Osteocyte (in vitro differentiated cells): Measurements from ENCODE around the gene CYP46A1. TPM values are rescaled to one million over a fixed set of nuclear protein-coding genes. Genes with fewer than 3 reads are reported as not detected.

Experiments
- DNase-seq: peaks from one replicate; pipeline ENCODE4 v3.0.0; 2021; ENCODE audit warnings: mixed read lengths; ENCODE audit not compliant: unreplicated experiment; ENCODE audit errors: extremely low spot score
- H3K27ac Mint-ChIP-seq: one replicate; pipeline ENCODE4 v1.8.0; 2021; ENCODE audit warnings: mild to moderate bottlenecking, mixed read lengths; ENCODE audit not compliant: unreplicated experiment
- H3K27me3 Mint-ChIP-seq: one replicate; pipeline ENCODE4 v1.8.0; 2021; ENCODE audit warnings: mixed read lengths; ENCODE audit not compliant: unreplicated experiment
- H3K36me3 Mint-ChIP-seq: one replicate; pipeline ENCODE4 v1.8.0; 2021; ENCODE audit warnings: mixed read lengths; ENCODE audit not compliant: unreplicated experiment
- H3K4me1 Mint-ChIP-seq: one replicate; pipeline ENCODE4 v1.8.0; 2021; ENCODE audit warnings: mixed read lengths; ENCODE audit not compliant: unreplicated experiment
- H3K4me3 Mint-ChIP-seq: one replicate; pipeline ENCODE4 v1.8.0; 2021; ENCODE audit warnings: mild to moderate bottlenecking, moderate library complexity, mixed read lengths; ENCODE audit not compliant: unreplicated experiment
- H3K9me3 Mint-ChIP-seq: one replicate; pipeline ENCODE4 v1.8.0; 2021; ENCODE audit warnings: mixed read lengths; ENCODE audit not compliant: unreplicated experiment
- CTCF ChIP-seq: fragments of 200-600 bp; sonication (generic); IDR thresholded peaks from 2 replicates; pipeline ENCODE4 v1.5.0; 2021; ENCODE audit warnings: antibody characterized with exemption, mild to moderate bottlenecking, moderate library complexity
- total RNA-seq: library from RNA; stranded (reverse); gene quantifications from 2 replicates; pipeline ENCODE4 v1.2.1, GENCODE V29; 2021

CYP46A1 gene
- total RNA-seq, 1 donor from 2014 or later: 1.3 TPM

- TF ChIP-seq CTCF: no peak
- DNase-seq: no peak
- Mint-ChIP-seq H3K9me3 (no peaks in the 10 kb centered on the region), H3K4me1 (peaks cover 14% of the 10 kb centered on the region), H3K27me3 (no peaks in the 10 kb centered on the region), H3K4me3 (no peak overlapping the region), H3K36me3 (no peaks in the 10 kb centered on the region), H3K27ac (no peak overlapping the region)
Observed at GRCh38 chr14:99662846-99663245, 21.3 kb upstream of the CYP46A1 start.

- no peak for TF ChIP-seq CTCF
- Mint-ChIP-seq H3K4me3 (no peak overlapping the region), H3K4me1 (peaks cover 14% of the 10 kb centered on the region)
Observed at GRCh38 chr14:99663386-99664057, 20.6 kb upstream of the CYP46A1 start.

GRCh38 chr14:99664058-99664936, 19.8 kb upstream of the CYP46A1 start:
- Mint-ChIP-seq H3K27me3 (no peaks in the 10 kb centered on the region), H3K36me3 (peaks cover 4% of the 10 kb centered on the region), H3K4me3 (no peak overlapping the region), H3K9me3 (no peaks in the 10 kb centered on the region), H3K27ac (no peak overlapping the region), H3K4me1 (peaks cover 12% of the 10 kb centered on the region)
- DNase-seq: no peak
- no peak for TF ChIP-seq CTCF

More at GRCh38 chr14:99663386-99664057, 20.6 kb upstream of the CYP46A1 start:
- H3K27me3 Mint-ChIP-seq: no peaks in the 10 kb centered on the region
- no peak overlapping the region for H3K27ac Mint-ChIP-seq
- H3K36me3 Mint-ChIP-seq: no peaks in the 10 kb centered on the region
- DNase-seq: no peak
- no peaks in the 10 kb centered on the region for H3K9me3 Mint-ChIP-seq

- H3K4me3 Mint-ChIP-seq: no peak overlapping the region
- DNase-seq: no peak
- no peak overlapping the region for H3K27ac Mint-ChIP-seq
- peaks cover 12% of the 10 kb centered on the region for H3K4me1 Mint-ChIP-seq
- H3K9me3 Mint-ChIP-seq: no peaks in the 10 kb centered on the region
- H3K36me3 Mint-ChIP-seq: peaks cover 4% of the 10 kb centered on the region
- TF ChIP-seq CTCF: no peak
- no peaks in the 10 kb centered on the region for H3K27me3 Mint-ChIP-seq
Observed at GRCh38 chr14:99664937-99665273, 19.2 kb upstream of the CYP46A1 start.

- H3K4me3 Mint-ChIP-seq: no peak overlapping the region
- no peak for TF ChIP-seq CTCF
- peaks cover 15% of the 10 kb centered on the region for H3K4me1 Mint-ChIP-seq
- DNase-seq: no peak
- H3K27ac Mint-ChIP-seq: no peak overlapping the region
- no peaks in the 10 kb centered on the region for H3K9me3 Mint-ChIP-seq
- no peaks in the 10 kb centered on the region for H3K27me3 Mint-ChIP-seq
- peaks cover 4% of the 10 kb centered on the region for H3K36me3 Mint-ChIP-seq
Observed at GRCh38 chr14:99666533-99666932, 17.6 kb upstream of the CYP46A1 start.
